Sigmoid colon (tissue), 4 donors: ENCODE data around the gene EGF.

Experiments
- CTCF ChIP-seq, 4 experiments: fragments of 450-650 bp in 3 of 4; fragments of 200-600 bp in 1 of 4; IDR thresholded peaks; one replicate each; pipeline ENCODE4 v1.5.1; 2016 to 2019; ENCODE audit warnings: antibody characterized with exemption in 4 of 4, mild to moderate bottlenecking in 3 of 4, moderate library complexity in 2 of 4
- EP300 ChIP-seq, 4 donors: sonication (generic); formaldehyde crosslinking; IDR thresholded peaks; one replicate each; pipeline ENCODE4 v1.6.1; 2017; ENCODE audit warnings: antibody characterized with exemption in 4 of 4
- POLR2A ChIP-seq, 2 donors: fragments of 450-650 bp; IDR thresholded peaks; one replicate each; pipeline ENCODE4 v1.6.1; 2016; ENCODE audit warnings: antibody characterized with exemption in 2 of 2, mild to moderate bottlenecking in 2 of 2, moderate library complexity in 2 of 2
- POLR2AphosphoS5 ChIP-seq, 4 donors: sonication (generic); formaldehyde crosslinking; IDR thresholded peaks; one replicate each; pipeline ENCODE4 v1.6.1; 2017; ENCODE audit warnings: antibody characterized with exemption in 4 of 4

GRCh38 chr4:109989618-109990017, 76.9 kb downstream of the EGF start:
- TF ChIP-seq CTCF (IDR thresholded peaks at IDR 0.05) (no peak), POLR2AphosphoS5 (IDR thresholded peaks at IDR 0.05) (no peak), EP300 (IDR thresholded peaks at IDR 0.05) (no peak), POLR2A (IDR thresholded peaks at IDR 0.05) (no peak)
